ENCODE data around the gene SYNE1. TPM values are rescaled to one million over a fixed set of nuclear protein-coding genes. Genes with fewer than 3 reads are reported as not detected.

The SYNE1 gene
- total RNA-seq, 1 experiment from 2014 or later = 6.5 TPM

DNA sequence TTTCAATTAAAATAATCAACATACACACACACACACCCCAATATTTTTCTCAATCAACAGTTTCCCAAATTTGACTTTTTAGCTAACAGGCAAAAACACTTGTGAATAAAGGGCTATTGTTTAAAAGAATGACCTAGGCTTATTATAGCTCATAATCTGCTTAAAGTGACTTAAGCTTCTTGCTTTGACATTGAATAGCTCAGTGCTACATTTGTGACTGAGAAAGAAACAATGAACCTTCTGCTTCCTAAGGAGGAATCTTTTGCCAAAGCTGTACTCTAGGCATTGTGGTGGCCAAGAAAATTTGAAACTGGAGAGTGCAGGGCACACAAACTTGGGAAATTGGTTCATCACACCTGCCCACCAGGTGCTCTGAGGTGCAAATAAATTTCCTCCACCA lies 282.0 kb downstream of the SYNE1 start:
- ChIA-PET CTCF (interaction anchor here (1.2 to 1.8 kb wide), 2 partner anchors 17 to 81 kb away, joined by 3 to 8 read pairs; no protein-coding TSS in a partner anchor), POLR2A (interaction anchor here (0.6 kb wide), 1 partner anchor 520 kb away, joined by 3 read pairs; no protein-coding TSS in a partner anchor)
- H3K4me3 Mint-ChIP-seq = no peak overlapping the region
- DNase-seq (ENCODE audit: low spot score) = no peak
- TF ChIP-seq GRHL2 (CRISPR knock-in tag; IDR thresholded peaks at IDR 0.05; ENCODE audit: insufficient replicate concordance, severe bottlenecking) = no peak
- TF ChIP-seq, protein P1, sequence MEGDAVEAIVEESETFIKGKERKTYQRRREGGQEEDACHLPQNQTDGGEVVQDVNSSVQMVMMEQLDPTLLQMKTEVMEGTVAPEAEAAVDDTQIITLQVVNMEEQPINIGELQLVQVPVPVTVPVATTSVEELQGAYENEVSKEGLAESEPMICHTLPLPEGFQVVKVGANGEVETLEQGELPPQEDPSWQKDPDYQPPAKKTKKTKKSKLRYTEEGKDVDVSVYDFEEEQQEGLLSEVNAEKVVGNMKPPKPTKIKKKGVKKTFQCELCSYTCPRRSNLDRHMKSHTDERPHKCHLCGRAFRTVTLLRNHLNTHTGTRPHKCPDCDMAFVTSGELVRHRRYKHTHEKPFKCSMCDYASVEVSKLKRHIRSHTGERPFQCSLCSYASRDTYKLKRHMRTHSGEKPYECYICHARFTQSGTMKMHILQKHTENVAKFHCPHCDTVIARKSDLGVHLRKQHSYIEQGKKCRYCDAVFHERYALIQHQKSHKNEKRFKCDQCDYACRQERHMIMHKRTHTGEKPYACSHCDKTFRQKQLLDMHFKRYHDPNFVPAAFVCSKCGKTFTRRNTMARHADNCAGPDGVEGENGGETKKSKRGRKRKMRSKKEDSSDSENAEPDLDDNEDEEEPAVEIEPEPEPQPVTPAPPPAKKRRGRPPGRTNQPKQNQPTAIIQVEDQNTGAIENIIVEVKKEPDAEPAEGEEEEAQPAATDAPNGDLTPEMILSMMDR (IDR thresholded peaks at IDR 0.05) = no peak
- no peak for TF ChIP-seq CBFB (CRISPR knock-in tag; IDR thresholded peaks at IDR 0.05; ENCODE audit: low read depth)
- TF ChIP-seq, protein P2, sequence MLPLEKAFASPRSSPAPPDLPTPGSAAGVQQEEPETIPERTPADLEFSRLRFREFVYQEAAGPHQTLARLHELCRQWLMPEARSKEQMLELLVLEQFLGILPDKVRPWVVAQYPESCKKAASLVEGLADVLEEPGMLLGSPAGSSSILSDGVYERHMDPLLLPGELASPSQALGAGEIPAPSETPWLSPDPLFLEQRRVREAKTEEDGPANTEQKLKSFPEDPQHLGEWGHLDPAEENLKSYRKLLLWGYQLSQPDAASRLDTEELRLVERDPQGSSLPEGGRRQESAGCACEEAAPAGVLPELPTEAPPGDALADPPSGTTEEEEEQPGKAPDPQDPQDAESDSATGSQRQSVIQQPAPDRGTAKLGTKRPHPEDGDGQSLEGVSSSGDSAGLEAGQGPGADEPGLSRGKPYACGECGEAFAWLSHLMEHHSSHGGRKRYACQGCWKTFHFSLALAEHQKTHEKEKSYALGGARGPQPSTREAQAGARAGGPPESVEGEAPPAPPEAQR (CRISPR knock-in tag; IDR thresholded peaks at IDR 0.05) = no peak
- no peak for TF ChIP-seq NFYB (CRISPR knock-in tag; conservative IDR thresholded peaks at IDR 0.05; ENCODE audit: low read depth)
- no peak for TF ChIP-seq TCF7 (CRISPR knock-in tag; IDR thresholded peaks at IDR 0.05; ENCODE audit: low read depth)
- TF ChIP-seq ZNF121 (CRISPR knock-in tag; IDR thresholded peaks at IDR 0.05) = no peak
- no peak for TF ChIP-seq RELA (CRISPR knock-in tag; IDR thresholded peaks at IDR 0.05; ENCODE audit: borderline replicate concordance)
- TF ChIP-seq, protein P3, sequence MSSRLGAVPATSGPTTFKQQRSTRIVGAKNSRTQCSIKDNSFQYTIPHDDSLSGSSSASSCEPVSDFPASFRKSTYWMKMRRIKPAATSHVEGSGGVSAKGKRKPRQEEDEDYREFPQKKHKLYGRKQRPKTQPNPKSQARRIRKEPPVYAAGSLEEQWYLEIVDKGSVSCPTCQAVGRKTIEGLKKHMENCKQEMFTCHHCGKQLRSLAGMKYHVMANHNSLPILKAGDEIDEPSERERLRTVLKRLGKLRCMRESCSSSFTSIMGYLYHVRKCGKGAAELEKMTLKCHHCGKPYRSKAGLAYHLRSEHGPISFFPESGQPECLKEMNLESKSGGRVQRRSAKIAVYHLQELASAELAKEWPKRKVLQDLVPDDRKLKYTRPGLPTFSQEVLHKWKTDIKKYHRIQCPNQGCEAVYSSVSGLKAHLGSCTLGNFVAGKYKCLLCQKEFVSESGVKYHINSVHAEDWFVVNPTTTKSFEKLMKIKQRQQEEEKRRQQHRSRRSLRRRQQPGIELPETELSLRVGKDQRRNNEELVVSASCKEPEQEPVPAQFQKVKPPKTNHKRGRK (CRISPR knock-in tag; IDR thresholded peaks at IDR 0.05; ENCODE audit: borderline replicate concordance) = no peak
- no peaks in the 10 kb centered on the region for H3K36me3 Mint-ChIP-seq
- H3K27ac Mint-ChIP-seq = no peak overlapping the region
- H3K4me1 Mint-ChIP-seq = no peaks in the 10 kb centered on the region
- ATAC-seq = no peak
- H3K9me3 Mint-ChIP-seq = no peaks in the 10 kb centered on the region
- H3K27me3 Mint-ChIP-seq (ENCODE audit: low read depth) = no peaks in the 10 kb centered on the region

DNA sequence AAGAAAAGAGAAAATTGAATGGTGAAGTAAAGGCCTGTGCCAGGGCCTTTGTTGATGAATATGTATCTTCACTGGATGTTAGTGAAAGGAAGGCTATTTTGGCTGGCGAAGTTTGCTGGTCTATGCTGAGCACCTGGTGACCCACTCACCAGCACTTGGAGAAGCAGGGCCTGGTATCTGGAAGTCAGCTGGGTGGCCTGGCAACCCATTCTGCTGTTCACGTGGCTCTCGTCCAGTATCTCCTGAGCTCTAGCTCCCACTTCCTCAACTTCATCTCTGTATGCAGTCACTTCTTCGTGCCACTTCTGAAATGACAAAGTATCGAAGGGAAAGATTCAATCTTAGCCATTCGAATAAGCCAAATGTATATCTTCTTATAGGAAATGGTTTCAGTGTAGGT lies 283.7 kb downstream of the SYNE1 start:
- no peak overlapping the region for H3K27ac Mint-ChIP-seq
- H3K9me3 Mint-ChIP-seq = no peaks in the 10 kb centered on the region
- TF ChIP-seq KAT7 (CRISPR knock-in tag; IDR thresholded peaks at IDR 0.05; ENCODE audit: borderline replicate concordance) (no peak), FOXP1 (CRISPR knock-in tag; IDR thresholded peaks at IDR 0.05; ENCODE audit: borderline replicate concordance) (no peak)
- TF ChIP-seq, protein P4, sequence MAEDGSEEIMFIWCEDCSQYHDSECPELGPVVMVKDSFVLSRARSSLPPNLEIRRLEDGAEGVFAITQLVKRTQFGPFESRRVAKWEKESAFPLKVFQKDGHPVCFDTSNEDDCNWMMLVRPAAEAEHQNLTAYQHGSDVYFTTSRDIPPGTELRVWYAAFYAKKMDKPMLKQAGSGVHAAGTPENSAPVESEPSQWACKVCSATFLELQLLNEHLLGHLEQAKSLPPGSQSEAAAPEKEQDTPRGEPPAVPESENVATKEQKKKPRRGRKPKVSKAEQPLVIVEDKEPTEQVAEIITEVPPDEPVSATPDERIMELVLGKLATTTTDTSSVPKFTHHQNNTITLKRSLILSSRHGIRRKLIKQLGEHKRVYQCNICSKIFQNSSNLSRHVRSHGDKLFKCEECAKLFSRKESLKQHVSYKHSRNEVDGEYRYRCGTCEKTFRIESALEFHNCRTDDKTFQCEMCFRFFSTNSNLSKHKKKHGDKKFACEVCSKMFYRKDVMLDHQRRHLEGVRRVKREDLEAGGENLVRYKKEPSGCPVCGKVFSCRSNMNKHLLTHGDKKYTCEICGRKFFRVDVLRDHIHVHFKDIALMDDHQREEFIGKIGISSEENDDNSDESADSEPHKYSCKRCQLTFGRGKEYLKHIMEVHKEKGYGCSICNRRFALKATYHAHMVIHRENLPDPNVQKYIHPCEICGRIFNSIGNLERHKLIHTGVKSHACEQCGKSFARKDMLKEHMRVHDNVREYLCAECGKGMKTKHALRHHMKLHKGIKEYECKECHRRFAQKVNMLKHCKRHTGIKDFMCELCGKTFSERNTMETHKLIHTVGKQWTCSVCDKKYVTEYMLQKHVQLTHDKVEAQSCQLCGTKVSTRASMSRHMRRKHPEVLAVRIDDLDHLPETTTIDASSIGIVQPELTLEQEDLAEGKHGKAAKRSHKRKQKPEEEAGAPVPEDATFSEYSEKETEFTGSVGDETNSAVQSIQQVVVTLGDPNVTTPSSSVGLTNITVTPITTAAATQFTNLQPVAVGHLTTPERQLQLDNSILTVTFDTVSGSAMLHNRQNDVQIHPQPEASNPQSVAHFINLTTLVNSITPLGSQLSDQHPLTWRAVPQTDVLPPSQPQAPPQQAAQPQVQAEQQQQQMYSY (CRISPR knock-in tag; IDR thresholded peaks at IDR 0.05) = no peak
- no peaks in the 10 kb centered on the region for H3K27me3 Mint-ChIP-seq (ENCODE audit: low read depth)
- ChIA-PET CTCF (no interaction called here), POLR2A (no interaction called here)
- DNase-seq (ENCODE audit: low spot score) (no peak), ATAC-seq (no peak)
- no peaks in the 10 kb centered on the region for H3K36me3 Mint-ChIP-seq
- H3K4me1 Mint-ChIP-seq = no peaks in the 10 kb centered on the region
- H3K4me3 Mint-ChIP-seq = no peak overlapping the region

DNA sequence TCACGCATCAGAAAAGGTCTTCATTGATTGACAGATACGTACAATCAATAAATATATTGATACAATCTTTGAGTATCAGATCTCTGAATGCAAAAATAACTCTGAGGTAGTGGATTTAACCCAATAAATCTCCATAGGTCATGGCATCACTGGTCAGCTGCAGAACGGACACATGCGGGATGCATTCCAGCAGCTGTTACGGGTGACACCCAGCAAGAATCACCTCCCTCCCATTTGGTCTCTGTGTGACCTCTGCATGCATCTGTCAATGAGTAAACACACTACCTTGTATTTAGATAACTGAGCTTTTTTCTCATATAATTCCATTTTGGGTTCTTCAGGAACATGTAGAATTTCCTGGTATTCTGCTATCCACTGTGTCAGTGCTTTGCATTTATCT lies 285.4 kb downstream of the SYNE1 start:
- Mint-ChIP-seq H3K27ac (no peak overlapping the region), H3K4me1 (no peaks in the 10 kb centered on the region), H3K4me3 (no peak overlapping the region), H3K36me3 (no peaks in the 10 kb centered on the region), H3K27me3 (ENCODE audit: low read depth) (no peaks in the 10 kb centered on the region), H3K9me3 (peaks cover 5% of the 10 kb centered on the region)
- ATAC-seq (no peak), DNase-seq (ENCODE audit: low spot score) (no peak)
- CTCF ChIA-PET = interaction anchor here (1.3 kb wide), 1 partner anchor 13 kb away, joined by 8 read pairs; no protein-coding TSS in a partner anchor
- POLR2A ChIA-PET = no interaction called here
- TF ChIP-seq, protein P5, sequence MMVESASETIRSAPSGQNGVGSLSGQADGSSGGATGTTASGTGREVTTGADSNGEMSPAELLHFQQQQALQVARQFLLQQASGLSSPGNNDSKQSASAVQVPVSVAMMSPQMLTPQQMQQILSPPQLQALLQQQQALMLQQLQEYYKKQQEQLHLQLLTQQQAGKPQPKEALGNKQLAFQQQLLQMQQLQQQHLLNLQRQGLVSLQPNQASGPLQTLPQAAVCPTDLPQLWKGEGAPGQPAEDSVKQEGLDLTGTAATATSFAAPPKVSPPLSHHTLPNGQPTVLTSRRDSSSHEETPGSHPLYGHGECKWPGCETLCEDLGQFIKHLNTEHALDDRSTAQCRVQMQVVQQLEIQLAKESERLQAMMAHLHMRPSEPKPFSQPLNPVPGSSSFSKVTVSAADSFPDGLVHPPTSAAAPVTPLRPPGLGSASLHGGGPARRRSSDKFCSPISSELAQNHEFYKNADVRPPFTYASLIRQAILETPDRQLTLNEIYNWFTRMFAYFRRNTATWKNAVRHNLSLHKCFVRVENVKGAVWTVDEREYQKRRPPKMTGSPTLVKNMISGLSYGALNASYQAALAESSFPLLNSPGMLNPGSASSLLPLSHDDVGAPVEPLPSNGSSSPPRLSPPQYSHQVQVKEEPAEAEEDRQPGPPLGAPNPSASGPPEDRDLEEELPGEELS (CRISPR knock-in tag; IDR thresholded peaks at IDR 0.05) = no peak
- TF ChIP-seq, protein P6, sequence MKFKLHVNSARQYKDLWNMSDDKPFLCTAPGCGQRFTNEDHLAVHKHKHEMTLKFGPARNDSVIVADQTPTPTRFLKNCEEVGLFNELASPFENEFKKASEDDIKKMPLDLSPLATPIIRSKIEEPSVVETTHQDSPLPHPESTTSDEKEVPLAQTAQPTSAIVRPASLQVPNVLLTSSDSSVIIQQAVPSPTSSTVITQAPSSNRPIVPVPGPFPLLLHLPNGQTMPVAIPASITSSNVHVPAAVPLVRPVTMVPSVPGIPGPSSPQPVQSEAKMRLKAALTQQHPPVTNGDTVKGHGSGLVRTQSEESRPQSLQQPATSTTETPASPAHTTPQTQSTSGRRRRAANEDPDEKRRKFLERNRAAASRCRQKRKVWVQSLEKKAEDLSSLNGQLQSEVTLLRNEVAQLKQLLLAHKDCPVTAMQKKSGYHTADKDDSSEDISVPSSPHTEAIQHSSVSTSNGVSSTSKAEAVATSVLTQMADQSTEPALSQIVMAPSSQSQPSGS (CRISPR knock-in tag; IDR thresholded peaks at IDR 0.05; ENCODE audit: borderline replicate concordance, low read depth) = no peak
- TF ChIP-seq GTF2I (CRISPR knock-in tag; conservative IDR thresholded peaks at IDR 0.05) = no peak
- no peak for TF ChIP-seq FOXP1 (CRISPR knock-in tag; IDR thresholded peaks at IDR 0.05; ENCODE audit: borderline replicate concordance)
- TF ChIP-seq, protein P7, sequence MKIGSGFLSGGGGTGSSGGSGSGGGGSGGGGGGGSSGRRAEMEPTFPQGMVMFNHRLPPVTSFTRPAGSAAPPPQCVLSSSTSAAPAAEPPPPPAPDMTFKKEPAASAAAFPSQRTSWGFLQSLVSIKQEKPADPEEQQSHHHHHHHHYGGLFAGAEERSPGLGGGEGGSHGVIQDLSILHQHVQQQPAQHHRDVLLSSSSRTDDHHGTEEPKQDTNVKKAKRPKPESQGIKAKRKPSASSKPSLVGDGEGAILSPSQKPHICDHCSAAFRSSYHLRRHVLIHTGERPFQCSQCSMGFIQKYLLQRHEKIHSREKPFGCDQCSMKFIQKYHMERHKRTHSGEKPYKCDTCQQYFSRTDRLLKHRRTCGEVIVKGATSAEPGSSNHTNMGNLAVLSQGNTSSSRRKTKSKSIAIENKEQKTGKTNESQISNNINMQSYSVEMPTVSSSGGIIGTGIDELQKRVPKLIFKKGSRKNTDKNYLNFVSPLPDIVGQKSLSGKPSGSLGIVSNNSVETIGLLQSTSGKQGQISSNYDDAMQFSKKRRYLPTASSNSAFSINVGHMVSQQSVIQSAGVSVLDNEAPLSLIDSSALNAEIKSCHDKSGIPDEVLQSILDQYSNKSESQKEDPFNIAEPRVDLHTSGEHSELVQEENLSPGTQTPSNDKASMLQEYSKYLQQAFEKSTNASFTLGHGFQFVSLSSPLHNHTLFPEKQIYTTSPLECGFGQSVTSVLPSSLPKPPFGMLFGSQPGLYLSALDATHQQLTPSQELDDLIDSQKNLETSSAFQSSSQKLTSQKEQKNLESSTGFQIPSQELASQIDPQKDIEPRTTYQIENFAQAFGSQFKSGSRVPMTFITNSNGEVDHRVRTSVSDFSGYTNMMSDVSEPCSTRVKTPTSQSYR (CRISPR knock-in tag; IDR thresholded peaks at IDR 0.05) = no peak
- TF ChIP-seq EMX1 (CRISPR knock-in tag; IDR thresholded peaks at IDR 0.05) = no peak

All from WTC11 (cell line).